GM12878 (cell line): ENCODE measurements around the gene PRMT1. TPM values are rescaled to one million over a fixed set of nuclear protein-coding genes. Genes with fewer than 3 reads are reported as not detected.

Source experiments
- ATAC-seq: fragments of 200-7000 bp; cut with Tn5 transposase; 3 replicates; pipeline ENCODE4 v1.9.1; 2020; ENCODE audit warnings: mild to moderate bottlenecking, moderate library complexity
- BruUV-seq: library from RNA; stranded (reverse); fragments of 400-500 nt; replicated peaks from 2 replicates; lab custom pipeline; 2021; lab: Mats Ljungman, UMichigan
- CTCF ChIA-PET: fragments of 300-600 bp; sonication (Branson Sonifier 250); formaldehyde crosslinking; extraction: SDS; loops from one replicate; lab custom pipeline; 2021; ENCODE audit warnings: inconsistent platforms; lab: Yijun Ruan, JAX
- POLR2A ChIA-PET: fragments of 350-600 bp; formaldehyde crosslinking; extraction: SDS; loops from one replicate; lab custom pipeline; 2021; ENCODE audit warnings: inconsistent platforms; lab: Charles Lee
- RAD21 ChIA-PET: fragments of 300-600 bp; sonication (Branson Sonifier 250); formaldehyde crosslinking; loops from one replicate; lab custom pipeline; 2023; ENCODE audit warnings: antibody characterized with exemption; ENCODE audit not compliant: unreplicated experiment; lab: Charles Lee
- SMC1A ChIA-PET: fragments of 300-600 bp; sonication (Branson Sonifier 250); formaldehyde crosslinking; loops from one replicate; lab custom pipeline; 2023; ENCODE audit not compliant: unreplicated experiment, uncharacterized antibody; lab: Charles Lee
- DNase-seq: peaks from one replicate; pipeline ENCODE4 v3.0.0-alpha.2; 2011; ENCODE audit warnings: low read depth, low spot score
- FAIRE-seq: peaks from 3 replicates; lab custom pipeline; 2011; peaks lifted over from hg19 to GRCh38; lab: Jason Lieb, UNC
- H2AFZ ChIP-seq: 2 replicates; pipeline ENCODE4 v1.6.0; 2011; ENCODE audit warnings: low read depth, low read length, control low read depth; ENCODE audit not compliant: control insufficient read depth
- H3K27ac ChIP-seq: 2 replicates; pipeline ENCODE4 v1.5.1; 2011; ENCODE audit warnings: control low read depth; ENCODE audit not compliant: control insufficient read depth, insufficient read depth
- H3K27me3 ChIP-seq, 2 experiments: replicated peaks in 1 of 2; 2 replicates each; pipeline versions ENCODE4 v1.6.0 to v1.6.1; 2011; ENCODE audit warnings: low read length in 1 of 2; ENCODE audit not compliant: control insufficient read depth in 2 of 2, insufficient read depth in 2 of 2
- H3K36me3 ChIP-seq, 2 experiments: 2 replicates each; pipeline ENCODE4 v1.5.1; 2011; ENCODE audit warnings: low read length in 1 of 2; ENCODE audit not compliant: control insufficient read depth in 2 of 2, insufficient read depth in 2 of 2
- H3K4me1 ChIP-seq: 2 replicates; pipeline ENCODE4 v1.6.1; 2011; ENCODE audit warnings: mild to moderate bottlenecking, low read length, moderate library complexity, mixed read lengths; ENCODE audit not compliant: control insufficient read depth, insufficient read depth
- H3K4me2 ChIP-seq: 2 replicates; pipeline ENCODE4 v1.6.0; 2011; ENCODE audit warnings: control low read depth; ENCODE audit not compliant: control insufficient read depth, insufficient read depth
- H3K4me3 ChIP-seq: fragments of 200-600 bp; sonication (generic); 2 replicates; pipeline ENCODE4 v1.5.1; 2016
- H3K79me2 ChIP-seq: 2 replicates; pipeline ENCODE4 v1.6.0; 2011; ENCODE audit warnings: low read length; ENCODE audit not compliant: control insufficient read depth, insufficient read depth
- H3K9ac ChIP-seq: 2 replicates; pipeline ENCODE4 v1.8.0; 2011; ENCODE audit warnings: low read length, control low read depth, mixed read lengths; ENCODE audit not compliant: control insufficient read depth, insufficient read depth
- H3K9me3 ChIP-seq: replicated peaks from 3 replicates; pipeline ENCODE4 v1.5.1; 2011; ENCODE audit warnings: mild to moderate bottlenecking, low read length; ENCODE audit not compliant: control insufficient read depth, insufficient read depth
- H4K20me1 ChIP-seq: 2 replicates; pipeline ENCODE4 v1.6.0; 2011; ENCODE audit not compliant: control insufficient read depth, insufficient read depth
- ATF3 ChIP-seq: IDR thresholded peaks from 2 replicates; pipeline ENCODE4 v1.6.1; 2011; ENCODE audit warnings: low read depth, mild to moderate bottlenecking, low read length, moderate library complexity, borderline replicate concordance; ENCODE audit errors: extremely low read depth
- BCLAF1 ChIP-seq: fragments of 450-650 bp; IDR thresholded peaks from 2 replicates; pipeline ENCODE4 v1.6.1; 2017; ENCODE audit warnings: antibody characterized with exemption, mild to moderate bottlenecking, moderate library complexity
- CBFB ChIP-seq: IDR thresholded peaks from 2 replicates; pipeline ENCODE4 v1.6.1; 2016; ENCODE audit warnings: antibody characterized with exemption, low read depth
- DPF2 ChIP-seq: fragments of 450-650 bp; IDR thresholded peaks from 2 replicates; pipeline ENCODE4 v1.6.1; 2017; ENCODE audit warnings: mild to moderate bottlenecking
- MEF2B ChIP-seq: fragments of 450-650 bp; IDR thresholded peaks from 2 replicates; pipeline ENCODE4 v1.6.1; 2018; ENCODE audit warnings: mild to moderate bottlenecking, moderate library complexity; ENCODE audit not compliant: partially characterized antibody, poor library complexity, severe bottlenecking
- POLR2AphosphoS2 ChIP-seq: IDR thresholded peaks from 2 replicates; pipeline ENCODE4 v1.6.1; 2011; ENCODE audit warnings: low read depth, mild to moderate bottlenecking, low read length, improper control_type of control experiment, moderate library complexity
- TARDBP ChIP-seq: IDR thresholded peaks from 2 replicates; pipeline ENCODE4 v1.6.1; 2016; ENCODE audit warnings: borderline replicate concordance
- ZNF24 ChIP-seq: fragments of 450-650 bp; IDR thresholded peaks from 2 replicates; pipeline ENCODE4 v1.6.1; 2017; ENCODE audit warnings: antibody characterized with exemption, mild to moderate bottlenecking
- WGBS: methylation state at CpG from one replicate; pipeline ENCODE4 v1.1.6; 2016; ENCODE audit warnings: low lambda C conversion rate; ENCODE audit not compliant: insufficient replicate concordance, insufficient coverage; ENCODE audit errors: missing lambda C conversion rate; 5-methylcytosine and 5-hydroxymethylcytosine counted together
- in situ Hi-C: fragments of 300-500 bp; cut with MboI; formaldehyde crosslinking; loops from 9 replicates; pipeline ENCODE4 v1.14.3; 2018; ENCODE audit warnings: mixed read lengths
- intact Hi-C: fragments of 100-400 bp; cut with micrococcal nuclease; formaldehyde crosslinking; loops from one replicate; pipeline ENCODE4 v1.14.2; 2022; ENCODE audit not compliant: unreplicated experiment
- polyA plus RNA-seq, 11 experiments: library from polyadenylated mRNA; depleted of rRNA in 4 of 11; unstranded in 6 of 11; stranded (reverse) in 5 of 11; fragments of >200 nt; fragmentation: Nextera tagmentation in 4 of 11; fragmentation: Illumina TruSeq in 1 of 11; extraction: Ambion mirVana in 4 of 11; extraction: Trizol in 1 of 11; gene quantifications; 1 replicate in 1 of 11; 2 replicates in 10 of 11; pipeline versions ENCODE4 v1.2.1 to v1.2.3, GENCODE V29; 2011 to 2016; ENCODE audit warnings: inconsistent platforms in 2 of 11, missing spikeins in 2 of 11, low read depth in 1 of 11
- total RNA-seq, 4 experiments: library from RNA; depleted of rRNA in 3 of 4; stranded (reverse); fragments of >200 nt in 3 of 4; fragmentation: Illumina TruSeq in 1 of 4; extraction: Trizol in 1 of 4; gene quantifications; 2 replicates each; pipeline versions ENCODE4 v1.2.1 to v1.2.3, GENCODE V29; 2013 to 2021

PRMT1 gene
- total and polyA plus RNA-seq, 10 of the 15 experiments (the other 5 are each of a cell fraction or from before 2014, with no cell fraction given) = 19.9 to 667 (median 444) TPM

GRCh38 chr19:49652551-49653465 is 24.3 kb upstream of the PRMT1 start:
- Histone ChIP-seq H3K27me3 (no peaks in the 10 kb centered on the region), H3K9ac (no peak overlapping the region), H3K4me2 (no peak overlapping the region), H4K20me1 (no peaks in the 10 kb centered on the region), H3K4me3 (no peak overlapping the region), H3K27ac (no peak overlapping the region), H2AFZ (no peak overlapping the region), H3K9me3 (no peaks in the 10 kb centered on the region), H3K4me1 (no peaks in the 10 kb centered on the region), H3K36me3 (peaks cover 0 to 24% of the 10 kb centered on the region in 2 experiments; a peak in 3 of 4 replicates), H3K79me2 (no peaks in the 10 kb centered on the region)
- ChIA-PET SMC1A (no interaction called here), RAD21 (no interaction called here), CTCF (no interaction called here), POLR2A (no interaction called here)
- in situ Hi-C loops (no loop called here), intact Hi-C loops (no loop called here)
- TF ChIP-seq POLR2AphosphoS2 (0 out of 2 replicates have a peak, but pooled peaks have one; percentile 16), ZNF24 (no peak), ATF3 (no peak)
- 99% methylated on average over 36 of the region's 58 CpGs for WGBS
- ATAC-seq (no peak), DNase-seq (no peak), FAIRE-seq (no peak)
- BruUV-seq = no TSS peak

- POLR2A ChIA-PET = no interaction called here
- H3K79me2 ChIP-seq = no peaks in the 10 kb centered on the region
- WGBS = 94% methylated on average over 13 of the region's 13 CpGs
- H3K4me1 ChIP-seq = no peaks in the 10 kb centered on the region
- DNase-seq = no peak
- no peak overlapping the region for H3K27ac ChIP-seq
- TF ChIP-seq MEF2B (no peak), DPF2 (no peak), CBFB (no peak), TARDBP (no peak), BCLAF1 (no peak)
- TF ChIP-seq, all 136 proteins: peak for 0
- ATAC-seq (no peak), FAIRE-seq (no peak)
- H3K4me2 ChIP-seq = no peak overlapping the region
- no peak overlapping the region for H3K9ac ChIP-seq
- ChIA-PET RAD21 (no interaction called here), CTCF (no interaction called here), SMC1A (no interaction called here)
- intact Hi-C loops (no loop called here), in situ Hi-C loops (no loop called here)
- no peaks in the 10 kb centered on the region for H4K20me1 ChIP-seq
- H3K9me3 ChIP-seq = no peaks in the 10 kb centered on the region
- no TSS peak for BruUV-seq
- no peaks in the 10 kb centered on the region for H3K27me3 ChIP-seq
- H2AFZ ChIP-seq = no peak overlapping the region
- H3K36me3 ChIP-seq = peaks cover 0 to 26% of the 10 kb centered on the region in 2 experiments; a peak in 3 of 4 replicates
- no peak overlapping the region for H3K4me3 ChIP-seq
Observed at GRCh38 chr19:49653466-49653806, 23.6 kb upstream of the PRMT1 start.
